GM19238 (cell line): ENCODE data around the gene ZNF133.
A peak's percentile ranks its signal among the peaks of the same experiment; 100 is the strongest.
"Not testable (repeated sequence)": the region's sequence is repeated elsewhere in the genome, so short reads cannot be mapped to it uniquely, and the experiment has no call there.

Experiments used
- DNase-seq: peaks from one replicate; pipeline ENCODE4 v3.0.0; 2011; ENCODE audit warnings: low spot score; ENCODE audit not compliant: insufficient read length

Gene ZNF133

DNA sequence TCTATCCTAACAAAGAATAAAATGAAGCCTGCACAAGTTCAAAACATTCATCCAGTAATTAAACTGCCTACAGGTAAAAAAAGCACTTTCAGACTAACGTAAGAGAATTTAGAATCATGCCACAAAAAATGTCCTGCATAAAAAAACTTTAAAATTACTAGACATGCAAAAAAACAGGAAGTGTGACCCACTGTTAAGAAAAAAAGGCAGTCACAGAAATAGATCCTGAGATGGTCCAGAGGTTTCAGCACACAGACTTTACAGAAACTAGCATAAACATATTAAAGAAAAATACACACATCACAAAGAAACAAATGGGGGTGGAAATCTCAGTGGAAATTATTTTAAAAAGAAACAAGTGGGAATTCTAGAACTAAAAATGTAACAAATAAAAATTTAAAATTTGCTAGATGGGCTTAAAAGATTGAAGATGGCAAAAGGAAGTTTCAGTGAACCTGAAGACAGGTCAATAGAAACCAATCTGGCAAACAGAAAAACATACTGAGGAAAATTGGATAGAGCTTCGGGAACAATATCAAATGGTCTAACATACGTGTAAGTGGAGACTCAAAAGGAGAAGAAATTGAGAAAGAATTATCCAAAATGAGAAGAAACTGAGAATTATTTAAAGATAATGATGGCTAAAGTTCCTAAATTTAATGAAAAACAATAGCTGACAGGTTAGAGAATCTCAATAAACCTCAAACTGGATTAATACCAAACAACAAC is 3.4 kb upstream of the ZNF133 start:
- no peak for DNase-seq

GRCh38 chr20:18287546-18287914 is 797 bp upstream of the ZNF133 start:
- peak; percentile 14 for DNase-seq

- DNase-seq: no peak
Measured at GRCh38 chr20:18288749-18289267, 481 bp downstream of the ZNF133 start.

GRCh38 chr20:18289306-18289705 is 979 bp downstream of the ZNF133 start:
- no peak for DNase-seq

DNA sequence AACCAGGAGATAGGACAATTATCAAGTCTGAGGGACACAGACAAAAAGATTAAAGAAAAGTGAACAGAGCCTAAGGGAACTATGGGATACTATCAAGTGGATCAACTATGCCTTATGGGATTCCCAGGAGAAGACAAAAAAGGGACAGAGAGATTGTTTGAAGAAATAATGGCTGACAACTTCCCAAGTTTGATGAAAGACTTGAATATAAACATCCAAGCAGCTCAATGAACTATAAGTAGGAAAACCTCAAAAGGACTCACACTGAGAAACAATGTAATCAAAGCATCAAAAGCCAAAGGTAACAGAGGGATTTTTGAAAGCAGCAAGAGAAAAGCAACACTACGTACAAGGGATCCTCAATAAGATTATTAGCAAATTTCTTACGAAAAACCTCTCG is 11.0 kb downstream of the ZNF133 start:
- DNase-seq: no peak

DNA sequence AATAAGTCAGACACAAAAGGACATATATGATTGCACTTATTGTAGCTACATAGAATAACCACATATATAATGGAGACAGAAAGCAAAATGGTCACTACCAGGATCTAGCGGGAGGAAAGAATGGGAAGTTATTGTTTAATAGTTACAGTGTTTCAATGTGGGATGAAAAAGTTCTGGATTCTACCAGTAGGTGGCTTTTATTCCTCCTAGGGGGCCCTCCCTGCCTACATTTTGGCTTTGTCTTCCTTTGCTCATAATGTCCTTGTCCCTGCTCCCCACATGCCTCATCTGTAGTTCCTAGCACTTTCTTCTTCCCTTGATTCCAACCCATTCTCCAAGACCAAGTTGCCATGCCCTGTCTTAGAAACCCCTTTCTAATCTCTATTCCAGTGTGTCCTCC is 16.3 kb downstream of the ZNF133 start:
- no peak for DNase-seq

DNA sequence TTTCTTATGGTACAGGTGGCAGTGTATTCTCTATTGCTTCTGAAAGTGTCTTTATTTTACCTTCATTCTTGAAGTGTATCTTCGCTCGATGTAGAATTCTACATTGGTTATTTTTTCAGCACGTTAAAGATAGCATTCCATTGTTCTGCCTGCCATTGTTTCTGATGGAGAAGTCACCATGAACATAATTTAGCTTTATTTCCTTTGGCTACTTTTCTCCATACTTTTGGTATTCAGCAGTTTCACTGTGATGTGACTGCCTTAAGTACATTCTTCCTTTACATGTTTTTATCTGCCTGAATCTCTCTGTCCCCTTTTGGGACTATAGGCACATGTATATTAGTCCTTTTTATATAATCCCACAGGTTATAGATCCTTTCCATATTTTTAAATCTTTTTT is 19.0 kb downstream of the ZNF133 start:
- no peak for DNase-seq

DNA sequence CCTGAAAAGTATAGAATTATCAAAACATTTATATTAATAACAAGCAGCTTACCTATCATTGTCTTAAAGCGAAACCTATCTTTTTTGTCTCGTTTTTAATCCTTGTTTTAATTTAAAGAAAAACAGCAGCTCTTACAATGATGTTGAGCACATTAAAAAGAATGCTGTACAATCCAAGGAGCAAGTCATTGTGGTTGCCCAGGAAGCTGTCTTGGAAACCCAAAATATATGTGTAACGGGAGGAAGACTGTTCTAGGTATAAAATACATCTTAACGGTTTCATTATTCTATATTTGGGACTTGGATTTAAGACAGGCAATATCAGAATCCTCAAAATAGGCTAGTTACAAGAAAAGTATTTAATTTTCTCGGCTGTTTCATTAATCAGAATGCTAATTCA is 21.7 kb downstream of the ZNF133 start:
- no peak for DNase-seq

DNA sequence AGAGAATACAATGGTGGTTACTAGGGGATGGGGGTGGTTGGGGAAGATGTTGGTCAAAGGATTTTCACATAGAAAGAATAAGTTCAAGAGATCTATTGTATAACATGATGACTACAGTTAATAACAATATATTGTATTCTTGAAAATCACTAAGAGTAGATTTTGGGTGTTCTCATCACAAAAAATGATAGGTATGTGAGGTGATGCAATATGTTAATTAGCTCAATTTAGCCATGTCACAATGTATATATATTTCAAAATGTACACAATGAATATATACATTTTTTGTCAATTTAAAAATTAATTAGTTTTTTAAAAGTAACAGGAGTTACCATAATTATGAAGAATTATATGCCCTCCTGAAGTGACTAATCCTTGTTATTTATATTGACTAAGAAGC is 22.3 kb downstream of the ZNF133 start:
- no peak for DNase-seq

- DNase-seq: no peak
Measured at GRCh38 chr20:18312723-18313122, 24.4 kb downstream of the ZNF133 start.

- DNase-seq: no peak
Measured at GRCh38 chr20:18313411-18313810, 25.1 kb downstream of the ZNF133 start.

- no peak for DNase-seq
Measured at GRCh38 chr20:18314786-18315406, 26.6 kb downstream of the ZNF133 start.

GRCh38 chr20:18316166-18316565 is 27.8 kb downstream of the ZNF133 start:
- no peak for DNase-seq

GRCh38 chr20:18321316-18321715 is 33.0 kb downstream of the ZNF133 start:
- no peak for DNase-seq

GRCh38 chr20:18321976-18322950 is 33.9 kb downstream of the ZNF133 start:
- DNase-seq: no peak

GRCh38 chr20:18323705-18324104 is 35.4 kb downstream of the ZNF133 start:
- DNase-seq: no peak

DNA sequence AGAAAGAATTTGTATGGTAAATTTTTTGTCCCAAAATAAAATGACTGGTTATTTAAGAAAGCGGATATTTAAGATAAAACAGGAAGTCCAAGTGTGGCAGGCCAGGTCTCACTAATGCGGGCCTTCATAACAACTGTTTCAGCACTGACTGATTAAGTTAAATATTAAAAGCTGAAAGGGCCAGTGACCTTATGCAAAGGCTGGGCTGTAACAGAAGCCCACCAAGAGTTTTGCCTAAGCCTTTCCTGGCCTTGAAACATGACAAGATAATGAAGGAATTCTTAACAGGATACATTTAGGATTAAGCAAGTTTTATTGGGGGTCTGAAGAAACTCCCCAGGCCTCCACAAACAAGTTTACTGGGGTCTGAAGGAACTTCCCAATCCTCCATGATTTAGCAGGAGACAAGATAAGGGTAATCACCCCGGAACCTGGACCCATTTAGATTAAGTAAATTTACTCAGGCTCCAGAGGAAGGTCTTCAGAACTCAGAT is 36.3 kb downstream of the ZNF133 start:
- no peak for DNase-seq

DNA sequence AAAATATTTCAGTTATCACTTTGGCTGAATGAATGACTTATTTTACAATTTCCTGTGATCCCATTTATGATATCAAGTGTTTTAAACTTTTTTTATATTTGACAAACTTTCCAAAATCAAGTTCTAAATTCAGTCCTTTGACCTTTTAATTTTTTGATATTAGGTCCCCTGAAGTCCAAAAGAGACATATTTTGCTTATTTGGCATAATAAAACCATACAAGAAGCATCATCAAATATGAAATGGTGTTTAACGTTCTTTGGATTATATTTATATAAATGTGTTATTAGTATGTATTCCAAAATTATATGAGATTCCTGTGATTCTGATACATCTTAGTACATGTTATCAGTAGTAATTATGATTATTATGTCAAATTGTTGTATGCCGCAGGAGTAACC is 38.7 kb downstream of the ZNF133 start:
- DNase-seq: no peak

GRCh38 chr20:18331694-18332093 is 43.4 kb downstream of the ZNF133 start:
- no peak for DNase-seq

- not testable (repeated sequence) for DNase-seq
Measured at GRCh38 chr20:18349749-18350148, 61.4 kb downstream of the ZNF133 start.

- DNase-seq: no peak
Measured at GRCh38 chr20:18359854-18360253, 71.5 kb downstream of the ZNF133 start.

DNA sequence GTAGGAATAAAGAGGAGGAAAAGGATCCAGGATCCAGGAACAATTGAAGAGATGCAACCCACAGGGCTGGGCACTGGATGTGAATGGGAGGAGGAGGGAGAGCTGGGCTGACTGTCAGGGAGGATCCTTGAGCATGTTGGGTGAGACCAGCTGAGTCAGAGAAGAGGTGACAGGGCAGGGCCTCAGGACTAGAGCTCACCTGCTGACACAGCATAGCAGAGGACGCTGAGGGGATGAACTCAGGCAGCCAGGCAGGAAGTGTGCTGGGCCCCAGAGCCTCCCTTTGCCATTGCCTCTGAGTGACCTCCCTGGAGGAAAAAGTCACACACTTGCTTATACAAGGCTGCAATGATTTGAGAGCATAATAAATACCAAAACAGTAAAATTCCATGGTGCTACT is 72.3 kb downstream of the ZNF133 start:
- no peak for DNase-seq
